HepG2 (cell line): ENCODE results near the gene TMEM98. TPM values are rescaled to one million over a fixed set of nuclear protein-coding genes. Genes with fewer than 3 reads are reported as not detected.

Experiments used
- ATAC-seq: fragments of 200-7000 bp; cut with Tn5 transposase; 3 replicates; pipeline ENCODE4 v1.9.1; 2020; ENCODE audit warnings: mild to moderate bottlenecking, moderate library complexity
- BruUV-seq: library from RNA; stranded (reverse); fragments of 400-500 nt; replicated peaks from 2 replicates; lab custom pipeline; 2021; lab: Mats Ljungman, UMichigan
- CTCF ChIA-PET: fragments of 300-600 bp; formaldehyde crosslinking; extraction: SDS; loops from one replicate; lab custom pipeline; 2021; ENCODE audit warnings: low total read pairs, inconsistent platforms, low intra/inter-chr PET ratio; lab: Yijun Ruan, JAX
- POLR2A ChIA-PET: fragments of 350-600 bp; sonication (Branson Sonifier 250); formaldehyde crosslinking; loops from one replicate; lab custom pipeline; 2020; ENCODE audit warnings: antibody characterized with exemption, inconsistent platforms; lab: Yijun Ruan, JAX
- DNase-seq: peaks from one replicate; pipeline ENCODE4 v3.0.0-alpha.2; 2015; ENCODE audit warnings: low spot score
- FAIRE-seq: peaks from 3 replicates; lab custom pipeline; 2011; peaks lifted over from hg19 to GRCh38; lab: Jason Lieb, UNC
- H2AFZ ChIP-seq: one replicate; pipeline ENCODE4 v1.6.1; 2011; ENCODE audit warnings: low read length, inconsistent platforms
- H3K27ac ChIP-seq: fragments of 300-600 bp; 3 replicates; pipeline ENCODE4 v1.8.0; 2011; ENCODE audit warnings: mixed run types, mild to moderate bottlenecking, mixed read lengths, low read length, inconsistent platforms; ENCODE audit not compliant: insufficient read depth; ENCODE audit errors: extremely low read length
- H3K27me3 ChIP-seq, 2 experiments: fragments of 200-600 bp in 1 of 2; 2 replicates in 1 of 2; 3 replicates in 1 of 2; pipeline versions ENCODE4 v1.6.0 to v1.8.0; 2011; ENCODE audit warnings: low read length in 2 of 2, mild to moderate bottlenecking in 2 of 2, moderate library complexity in 2 of 2, inconsistent platforms in 1 of 2; ENCODE audit not compliant: insufficient read depth in 2 of 2, control insufficient read depth in 1 of 2
- H3K36me3 ChIP-seq, 2 experiments: fragments of 200-600 bp in 1 of 2; replicated peaks in 1 of 2; 2 replicates in 1 of 2; 3 replicates in 1 of 2; pipeline versions ENCODE4 v1.5.1 to v1.8.0; 2011; ENCODE audit warnings: low read length in 2 of 2, inconsistent platforms in 1 of 2; ENCODE audit not compliant: insufficient read depth in 2 of 2, control insufficient read depth in 1 of 2
- H3K4me1 ChIP-seq: 2 replicates; pipeline ENCODE4 v1.5.1; 2012; ENCODE audit warnings: low read length, inconsistent platforms; ENCODE audit not compliant: insufficient read depth
- H3K4me2 ChIP-seq: 2 replicates; pipeline ENCODE4 v1.6.0; 2011; ENCODE audit warnings: low read depth, low read length, inconsistent platforms
- H3K4me3 ChIP-seq, 3 experiments: fragments of 200-600 bp in 1 of 3; sonication (generic), shearing (Covaris generic) in 1 of 3; replicated peaks in 1 of 3; 2 replicates each; pipeline ENCODE4 v1.5.1; 2011 to 2016; ENCODE audit warnings: low read length in 3 of 3, inconsistent platforms in 2 of 3, low read depth in 2 of 3, mild to moderate bottlenecking in 2 of 3, control low read depth in 1 of 3, mixed read lengths in 1 of 3; ENCODE audit not compliant: insufficient read depth in 1 of 3
- H3K79me2 ChIP-seq: one replicate; pipeline ENCODE4 v1.6.1; 2011; ENCODE audit warnings: low read length, inconsistent platforms; ENCODE audit not compliant: insufficient read depth
- H3K9ac ChIP-seq: 2 replicates; pipeline ENCODE4 v1.6.0; 2011; ENCODE audit warnings: mild to moderate bottlenecking, low read depth, low read length, inconsistent platforms; ENCODE audit not compliant: insufficient read depth
- H3K9me3 ChIP-seq: 2 replicates; pipeline ENCODE4 v1.5.1; 2012; ENCODE audit warnings: mild to moderate bottlenecking, low read length
- H4K20me1 ChIP-seq: 2 replicates; pipeline ENCODE4 v1.6.0; 2011; ENCODE audit warnings: inconsistent platforms, mild to moderate bottlenecking, low read length, moderate library complexity; ENCODE audit not compliant: insufficient read depth
- HCFC1 ChIP-seq: fragments of 150-350 bp; IDR thresholded peaks from 2 replicates; pipeline ENCODE4 v1.6.1; 2014; ENCODE audit warnings: low read depth, low read length
- NBN ChIP-seq: fragments of 450-650 bp; conservative IDR thresholded peaks from 2 replicates; pipeline ENCODE4 v1.6.1; 2017
- ZBTB38 ChIP-seq: sonication (generic); formaldehyde crosslinking; IDR thresholded peaks from 2 replicates; pipeline ENCODE4 v1.5.1; 2020; ENCODE audit warnings: mild to moderate bottlenecking, missing genetic modification reagents
- ZNF577 ChIP-seq: sonication (generic); formaldehyde crosslinking; IDR thresholded peaks from 2 replicates; pipeline ENCODE4 v1.4.0; 2020; ENCODE audit warnings: mild to moderate bottlenecking, low read depth, missing genetic modification reagents, borderline replicate concordance
- ZNF775 ChIP-seq: sonication (generic); formaldehyde crosslinking; IDR thresholded peaks from 2 replicates; pipeline ENCODE4 v1.4.0; 2020; ENCODE audit warnings: missing genetic modification reagents, mild to moderate bottlenecking, moderate library complexity, borderline replicate concordance
- WGBS: methylation state at CpG from one replicate; pipeline ENCODE4 v1.1.6; 2017; ENCODE audit warnings: low lambda C conversion rate; 5-methylcytosine and 5-hydroxymethylcytosine counted together
- in situ Hi-C: cut with HindIII; loops from 2 replicates; pipeline ENCODE4 v1.10.0; 2017; ENCODE audit warnings: low pct_unique_long_range_greater_than_20kb; ENCODE audit not compliant: extremely low pct_ligation_motif_present
- intact Hi-C: fragments of 100-400 bp; cut with micrococcal nuclease; formaldehyde crosslinking; loops from one replicate; pipeline ENCODE4 v1.10.0; 2022; ENCODE audit not compliant: unreplicated experiment
- polyA plus RNA-seq, 8 experiments: library from polyadenylated mRNA; depleted of rRNA in 3 of 8; stranded (reverse) in 7 of 8; unstranded in 1 of 8; fragments of >200 nt; fragmentation: Illumina TruSeq in 4 of 8; extraction: Trizol in 4 of 8; gene quantifications; 2 replicates each; pipeline versions ENCODE4 v1.2.1 to v1.2.3, GENCODE V29; 2011 to 2016; ENCODE audit warnings: low read depth in 4 of 8, missing spikeins in 1 of 8, mixed read lengths in 1 of 8; ENCODE audit not compliant: insufficient read depth in 1 of 8
- total RNA-seq, 5 experiments: library from RNA; depleted of rRNA; stranded (reverse); fragments of >200 nt; fragmentation: Illumina TruSeq; extraction: Trizol; gene quantifications; 2 replicates each; pipeline ENCODE4 v1.2.3, GENCODE V29; 2016; ENCODE audit warnings: low read depth in 1 of 5
- TF ChIP-seq, protein P1 (sequence below): sonication (generic); formaldehyde crosslinking; IDR thresholded peaks from 2 replicates; pipeline ENCODE4 v1.8.0; 2022; ENCODE audit warnings: low read depth, missing genetic modification reagents
- TF ChIP-seq, protein P2 (sequence below): sonication (generic); formaldehyde crosslinking; IDR thresholded peaks from 2 replicates; pipeline ENCODE4 v1.5.0; 2020; ENCODE audit warnings: mild to moderate bottlenecking, missing genetic modification reagents, borderline replicate concordance
- TF ChIP-seq, protein P3 (sequence below): sonication (generic); formaldehyde crosslinking; IDR thresholded peaks from 2 replicates; pipeline ENCODE4 v1.5.0; 2020; ENCODE audit warnings: mild to moderate bottlenecking, low read depth, missing genetic modification reagents, borderline replicate concordance
- TF ChIP-seq, protein P4 (sequence below): sonication (generic); formaldehyde crosslinking; IDR thresholded peaks from 2 replicates; pipeline ENCODE4 v1.9.0; 2021; ENCODE audit warnings: missing genetic modification reagents, mild to moderate bottlenecking, borderline replicate concordance

Gene TMEM98
- total and polyA plus RNA-seq, 2 of the 13 experiments (the other 11 are each of a cell fraction or from before 2014, with no cell fraction given): 103 to 175 TPM

DNA sequence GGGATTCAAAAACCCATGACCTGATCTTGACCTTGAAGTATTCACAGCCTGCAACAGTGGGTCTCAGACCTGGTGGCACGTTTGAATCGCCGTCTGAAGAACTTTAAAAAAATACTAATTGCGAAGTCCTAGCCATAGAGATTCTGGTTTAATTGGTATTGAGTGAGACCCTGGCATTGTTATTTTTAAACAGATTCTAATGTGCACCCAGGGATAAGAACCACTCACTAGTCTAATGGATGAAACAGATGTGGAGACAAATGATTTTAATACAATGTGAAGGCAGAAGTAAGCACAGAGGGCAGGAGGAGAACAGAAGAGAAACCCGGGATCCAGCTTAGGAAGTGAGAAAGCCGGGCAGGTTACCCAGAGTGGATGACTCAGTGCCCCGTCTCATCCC is 21.2 kb downstream of the TMEM98 start:
- in situ Hi-C loops: no loop called here
- Histone ChIP-seq H2AFZ (no peak overlapping the region), H3K27ac (no peak overlapping the region), H3K4me3 (no peak overlapping the region), H4K20me1 (no peaks in the 10 kb centered on the region), H3K9me3 (no peaks in the 10 kb centered on the region)
- CTCF ChIA-PET: no interaction called here
- BruUV-seq: no TSS peak
- POLR2A ChIA-PET: no interaction called here
- TF ChIP-seq ZNF775 (CRISPR knock-in tag): no peak
- TF ChIP-seq, protein P1, sequence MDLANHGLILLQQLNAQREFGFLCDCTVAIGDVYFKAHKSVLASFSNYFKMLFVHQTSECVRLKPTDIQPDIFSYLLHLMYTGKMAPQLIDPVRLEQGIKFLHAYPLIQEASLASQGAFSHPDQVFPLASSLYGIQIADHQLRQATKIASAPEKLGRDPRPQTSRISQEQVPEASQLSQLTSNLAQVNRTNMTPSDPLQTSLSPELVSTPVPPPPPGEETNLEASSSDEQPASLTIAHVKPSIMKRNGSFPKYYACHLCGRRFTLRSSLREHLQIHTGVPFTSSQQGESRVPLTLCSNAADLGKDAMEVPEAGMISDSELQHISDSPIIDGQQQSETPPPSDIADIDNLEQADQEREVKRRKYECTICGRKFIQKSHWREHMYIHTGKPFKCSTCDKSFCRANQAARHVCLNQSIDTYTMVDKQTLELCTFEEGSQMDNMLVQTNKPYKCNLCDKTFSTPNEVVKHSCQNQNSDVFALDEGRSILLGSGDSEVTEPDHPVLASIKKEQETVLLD (CRISPR knock-in tag): no peak
- no peak for TF ChIP-seq NBN
- TF ChIP-seq ZBTB38 (CRISPR knock-in tag): no peak
- TF ChIP-seq ZNF577 (CRISPR knock-in tag): no peak
- TF ChIP-seq, protein P2, sequence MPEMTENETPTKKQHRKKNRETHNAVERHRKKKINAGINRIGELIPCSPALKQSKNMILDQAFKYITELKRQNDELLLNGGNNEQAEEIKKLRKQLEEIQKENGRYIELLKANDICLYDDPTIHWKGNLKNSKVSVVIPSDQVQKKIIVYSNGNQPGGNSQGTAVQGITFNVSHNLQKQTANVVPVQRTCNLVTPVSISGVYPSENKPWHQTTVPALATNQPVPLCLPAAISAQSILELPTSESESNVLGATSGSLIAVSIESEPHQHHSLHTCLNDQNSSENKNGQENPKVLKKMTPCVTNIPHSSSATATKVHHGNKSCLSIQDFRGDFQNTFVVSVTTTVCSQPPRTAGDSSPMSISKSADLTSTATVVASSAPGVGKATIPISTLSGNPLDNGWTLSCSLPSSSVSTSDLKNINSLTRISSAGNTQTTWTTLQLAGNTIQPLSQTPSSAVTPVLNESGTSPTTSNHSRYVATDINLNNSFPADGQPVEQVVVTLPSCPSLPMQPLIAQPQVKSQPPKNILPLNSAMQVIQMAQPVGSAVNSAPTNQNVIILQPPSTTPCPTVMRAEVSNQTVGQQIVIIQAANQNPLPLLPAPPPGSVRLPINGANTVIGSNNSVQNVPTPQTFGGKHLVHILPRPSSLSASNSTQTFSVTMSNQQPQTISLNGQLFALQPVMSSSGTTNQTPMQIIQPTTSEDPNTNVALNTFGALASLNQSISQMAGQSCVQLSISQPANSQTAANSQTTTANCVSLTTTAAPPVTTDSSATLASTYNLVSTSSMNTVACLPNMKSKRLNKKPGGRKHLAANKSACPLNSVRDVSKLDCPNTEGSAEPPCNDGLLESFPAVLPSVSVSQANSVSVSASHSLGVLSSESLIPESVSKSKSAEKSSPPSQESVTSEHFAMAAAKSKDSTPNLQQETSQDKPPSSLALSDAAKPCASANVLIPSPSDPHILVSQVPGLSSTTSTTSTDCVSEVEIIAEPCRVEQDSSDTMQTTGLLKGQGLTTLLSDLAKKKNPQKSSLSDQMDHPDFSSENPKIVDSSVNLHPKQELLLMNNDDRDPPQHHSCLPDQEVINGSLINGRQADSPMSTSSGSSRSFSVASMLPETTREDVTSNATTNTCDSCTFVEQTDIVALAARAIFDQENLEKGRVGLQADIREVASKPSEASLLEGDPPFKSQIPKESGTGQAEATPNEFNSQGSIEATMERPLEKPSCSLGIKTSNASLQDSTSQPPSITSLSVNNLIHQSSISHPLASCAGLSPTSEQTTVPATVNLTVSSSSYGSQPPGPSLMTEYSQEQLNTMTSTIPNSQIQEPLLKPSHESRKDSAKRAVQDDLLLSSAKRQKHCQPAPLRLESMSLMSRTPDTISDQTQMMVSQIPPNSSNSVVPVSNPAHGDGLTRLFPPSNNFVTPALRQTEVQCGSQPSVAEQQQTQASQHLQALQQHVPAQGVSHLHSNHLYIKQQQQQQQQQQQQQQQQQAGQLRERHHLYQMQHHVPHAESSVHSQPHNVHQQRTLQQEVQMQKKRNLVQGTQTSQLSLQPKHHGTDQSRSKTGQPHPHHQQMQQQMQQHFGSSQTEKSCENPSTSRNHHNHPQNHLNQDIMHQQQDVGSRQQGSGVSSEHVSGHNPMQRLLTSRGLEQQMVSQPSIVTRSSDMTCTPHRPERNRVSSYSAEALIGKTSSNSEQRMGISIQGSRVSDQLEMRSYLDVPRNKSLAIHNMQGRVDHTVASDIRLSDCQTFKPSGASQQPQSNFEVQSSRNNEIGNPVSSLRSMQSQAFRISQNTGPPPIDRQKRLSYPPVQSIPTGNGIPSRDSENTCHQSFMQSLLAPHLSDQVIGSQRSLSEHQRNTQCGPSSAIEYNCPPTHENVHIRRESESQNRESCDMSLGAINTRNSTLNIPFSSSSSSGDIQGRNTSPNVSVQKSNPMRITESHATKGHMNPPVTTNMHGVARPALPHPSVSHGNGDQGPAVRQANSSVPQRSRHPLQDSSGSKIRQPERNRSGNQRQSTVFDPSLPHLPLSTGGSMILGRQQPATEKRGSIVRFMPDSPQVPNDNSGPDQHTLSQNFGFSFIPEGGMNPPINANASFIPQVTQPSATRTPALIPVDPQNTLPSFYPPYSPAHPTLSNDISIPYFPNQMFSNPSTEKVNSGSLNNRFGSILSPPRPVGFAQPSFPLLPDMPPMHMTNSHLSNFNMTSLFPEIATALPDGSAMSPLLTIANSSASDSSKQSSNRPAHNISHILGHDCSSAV: no peak
- no peak for TF ChIP-seq HCFC1
- TF ChIP-seq, protein P3, sequence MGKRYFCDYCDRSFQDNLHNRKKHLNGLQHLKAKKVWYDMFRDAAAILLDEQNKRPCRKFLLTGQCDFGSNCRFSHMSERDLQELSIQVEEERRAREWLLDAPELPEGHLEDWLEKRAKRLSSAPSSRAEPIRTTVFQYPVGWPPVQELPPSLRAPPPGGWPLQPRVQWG (CRISPR knock-in tag): no peak
- TF ChIP-seq, protein P4, sequence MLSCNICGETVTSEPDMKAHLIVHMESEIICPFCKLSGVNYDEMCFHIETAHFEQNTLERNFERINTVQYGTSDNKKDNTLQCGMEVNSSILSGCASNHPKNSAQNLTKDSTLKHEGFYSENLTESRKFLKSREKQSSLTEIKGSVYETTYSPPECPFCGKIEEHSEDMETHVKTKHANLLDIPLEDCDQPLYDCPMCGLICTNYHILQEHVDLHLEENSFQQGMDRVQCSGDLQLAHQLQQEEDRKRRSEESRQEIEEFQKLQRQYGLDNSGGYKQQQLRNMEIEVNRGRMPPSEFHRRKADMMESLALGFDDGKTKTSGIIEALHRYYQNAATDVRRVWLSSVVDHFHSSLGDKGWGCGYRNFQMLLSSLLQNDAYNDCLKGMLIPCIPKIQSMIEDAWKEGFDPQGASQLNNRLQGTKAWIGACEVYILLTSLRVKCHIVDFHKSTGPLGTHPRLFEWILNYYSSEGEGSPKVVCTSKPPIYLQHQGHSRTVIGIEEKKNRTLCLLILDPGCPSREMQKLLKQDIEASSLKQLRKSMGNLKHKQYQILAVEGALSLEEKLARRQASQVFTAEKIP (CRISPR knock-in tag): no peak
- TF ChIP-seq, all 625 proteins: peak for 0
- no peak overlapping the region for H3K9ac ChIP-seq
- FAIRE-seq (no peak), DNase-seq (no peak), ATAC-seq (no peak)
- H3K4me1 ChIP-seq: peaks cover 19% of the 10 kb centered on the region
- no peak overlapping the region for H3K4me2 ChIP-seq
- no peaks in the 10 kb centered on the region for H3K79me2 ChIP-seq
- 53% methylated on average over 7 of the region's 7 CpGs for WGBS
- intact Hi-C loops: no loop called here
- no peaks in the 10 kb centered on the region for H3K36me3 ChIP-seq
- H3K27me3 ChIP-seq: peaks cover 0 to 2% of the 10 kb centered on the region in 2 experiments; a peak in 1 of 5 replicates
